Activated effector memory CD4-positive, alpha-beta T cell treated with Interleukin-2 at 50 U/mL for 16 hours (primary cell): Measurements from ENCODE around the gene GPBP1L1.

Experiments
- DNase-seq: peaks from one replicate; pipeline ENCODE4 v3.0.0-alpha.2; 2020

GPBP1L1 gene

DNA sequence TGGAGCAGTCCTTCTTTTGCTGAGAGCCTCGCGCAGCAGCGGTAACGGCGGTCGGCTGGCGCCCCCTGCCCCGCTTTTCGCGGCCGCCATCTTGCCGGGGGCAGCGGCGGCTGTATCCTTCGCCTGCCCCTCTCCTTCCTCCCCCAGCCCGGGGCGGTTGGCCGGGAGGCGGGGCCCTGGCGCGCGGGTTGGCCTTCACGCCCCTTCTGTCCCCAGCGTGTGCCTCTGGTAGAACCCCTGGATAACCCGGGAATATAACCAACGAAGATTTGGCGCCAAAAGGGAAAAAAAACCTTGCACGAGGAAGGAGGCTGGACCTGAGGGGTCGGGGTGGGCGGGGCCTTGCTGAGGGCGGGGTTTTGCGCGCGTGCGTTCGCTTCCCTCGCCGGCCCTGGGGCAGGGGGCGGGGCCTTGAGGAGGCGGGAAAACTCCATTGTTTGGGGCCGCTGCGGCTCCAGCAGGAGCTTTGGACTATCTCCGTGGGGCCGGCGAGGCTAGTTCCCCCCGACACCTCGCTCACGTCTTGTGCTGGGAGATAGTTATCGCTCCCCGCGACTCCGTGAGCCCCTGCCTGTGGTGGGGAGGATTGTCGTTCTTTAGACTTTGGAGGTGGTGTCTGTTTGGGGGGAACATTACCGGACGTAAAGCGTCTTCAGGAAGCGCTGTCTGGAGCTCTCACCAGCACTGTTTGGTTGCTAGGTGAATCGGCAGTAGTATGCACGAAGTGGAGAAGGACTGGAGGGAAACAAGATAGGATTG, 101.8 kb downstream of the GPBP1L1 start:
- peak; percentile 83 for DNase-seq

DNA sequence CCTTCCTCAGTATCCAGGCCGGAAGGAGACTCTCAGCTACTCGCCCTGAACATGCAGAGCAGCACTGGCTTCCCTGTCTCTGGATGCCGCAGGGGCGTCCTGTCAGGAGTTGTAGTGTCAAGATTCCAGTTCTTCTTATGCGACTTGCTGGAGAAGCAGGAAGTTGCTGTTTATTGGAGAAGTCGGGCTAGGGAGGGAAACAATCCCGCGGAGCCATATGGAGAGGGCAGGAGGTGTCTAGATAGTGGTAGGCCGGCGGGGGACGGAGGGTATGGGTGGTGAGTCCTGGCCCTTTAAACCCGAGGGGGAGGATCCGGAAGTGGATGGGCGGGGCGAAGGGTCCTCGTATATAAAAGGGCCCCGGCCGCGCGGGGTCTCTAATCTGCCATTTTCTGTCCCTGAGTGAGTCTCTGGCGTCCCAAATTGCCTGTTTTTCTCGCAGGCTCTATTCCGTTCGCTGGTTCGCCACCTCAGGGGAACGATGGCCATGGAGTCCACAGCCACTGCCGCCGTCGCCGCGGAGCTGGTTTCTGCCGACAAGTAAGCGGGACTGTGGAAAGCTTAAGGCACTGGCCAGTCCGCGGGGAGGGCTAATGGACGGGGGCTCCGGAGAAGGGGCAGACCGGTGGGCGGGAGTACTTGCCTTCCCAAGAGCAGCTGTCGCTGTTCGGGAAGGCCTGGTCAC, 102.5 kb downstream of the GPBP1L1 start, which contains the start of gene NASP:
NASP (plus strand) TSS at position 376 of the 685 bp plus-strand sequence; CDS start at position 482, 106 bp downstream.
- DNase-seq: peak; percentile 91

DNA sequence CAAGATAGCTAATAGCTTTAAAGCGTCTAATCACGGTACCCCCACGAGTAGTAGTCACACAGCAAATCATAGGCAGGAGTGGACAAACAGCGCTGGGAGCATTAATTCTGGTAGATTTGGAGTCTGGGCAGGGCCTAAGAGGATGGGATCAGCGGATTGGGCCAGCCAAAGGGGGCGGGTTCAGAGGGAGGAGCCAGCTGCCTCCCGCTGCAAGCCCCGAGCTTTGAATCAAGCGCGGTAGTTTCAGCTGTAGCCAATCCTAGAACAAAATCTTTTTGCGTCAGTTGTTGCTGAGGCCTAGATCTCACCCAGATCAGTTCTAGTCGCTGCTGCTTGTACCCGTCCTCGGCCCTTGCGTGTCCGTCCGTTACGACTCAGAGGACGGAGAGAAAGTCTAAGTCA, 103.1 kb downstream of the GPBP1L1 start:
- DNase-seq: peak; percentile 91
